HG03108 (cell line): ENCODE results near the gene LTN1.
A peak's percentile ranks its signal among the peaks of the same experiment; 100 is the strongest.
"Not testable (repeated sequence)": the region's sequence is repeated elsewhere in the genome, so short reads cannot be mapped to it uniquely, and the experiment has no call there.

ENCODE experiments used
- ATAC-seq: cut with Tn5 transposase; IDR thresholded peaks from one replicate; pipeline ENCODE4 v1.9.1; 2021; ENCODE audit warnings: moderate library complexity; ENCODE audit not compliant: unreplicated experiment

LTN1 gene

GRCh38 chr21:28992526-28993292 is at the start of gene LTN1:
Gene LTN1 (minus strand): TSS chr21:28992877. CDS start chr21:28992805, 72 bp downstream.
- peak; percentile 99 for ATAC-seq

GRCh38 chr21:29034678-29035077 is 42.0 kb upstream of the LTN1 start:
- no peak for ATAC-seq

- ATAC-seq = no peak
Observed at GRCh38 chr21:29033871-29034270, 41.2 kb upstream of the LTN1 start.

- ATAC-seq = no peak
Observed at GRCh38 chr21:29033301-29033700, 40.6 kb upstream of the LTN1 start.

GRCh38 chr21:29030909-29031308 is 38.2 kb upstream of the LTN1 start:
- no peak for ATAC-seq

GRCh38 chr21:29029524-29029923 is 36.8 kb upstream of the LTN1 start:
- no peak for ATAC-seq

GRCh38 chr21:29025328-29025713 is 32.6 kb upstream of the LTN1 start:
- ATAC-seq = no peak

GRCh38 chr21:29024474-29025327 is 32.0 kb upstream of the LTN1 start, which contains the start of gene USP16:
Gene USP16 (plus strand): TSS chr21:29024668. CDS start chr21:29027914, 3,246 bp downstream.
- ATAC-seq = peak; percentile 94

GRCh38 chr21:29022166-29022565 is 29.5 kb upstream of the LTN1 start:
- no peak for ATAC-seq

GRCh38 chr21:29018540-29018939 is 25.9 kb upstream of the LTN1 start:
- ATAC-seq = peak; percentile 6

GRCh38 chr21:29017639-29018237 is 25.1 kb upstream of the LTN1 start:
- no peak for ATAC-seq

- not testable (repeated sequence) for ATAC-seq
Observed at GRCh38 chr21:29011236-29011635, 18.6 kb upstream of the LTN1 start.

GRCh38 chr21:29008367-29008766 is 15.7 kb upstream of the LTN1 start:
- ATAC-seq = no peak

GRCh38 chr21:29007810-29008209 is 15.1 kb upstream of the LTN1 start:
- ATAC-seq = no peak

- ATAC-seq = no peak
Observed at GRCh38 chr21:29007135-29007534, 14.5 kb upstream of the LTN1 start.

- no peak for ATAC-seq
Observed at GRCh38 chr21:29005696-29006095, 13.0 kb upstream of the LTN1 start.

GRCh38 chr21:29002442-29003144 is 9.9 kb upstream of the LTN1 start:
- ATAC-seq = peak; percentile 100

- ATAC-seq = no peak
Observed at GRCh38 chr21:28993293-28993629, 584 bp upstream of the LTN1 start.

GRCh38 chr21:28991861-28992525 is 684 bp downstream of the LTN1 start:
- ATAC-seq = no peak

GRCh38 chr21:28988146-28988545 is 4.5 kb downstream of the LTN1 start:
- not testable (repeated sequence) for ATAC-seq
